ENCODE measurements around the gene ANKFY1. TPM values are rescaled to one million over a fixed set of nuclear protein-coding genes. Genes with fewer than 3 reads are reported as not detected.

The ANKFY1 gene
- 28.0 and 45.4 TPM in 2 replicates for total RNA-seq

DNA sequence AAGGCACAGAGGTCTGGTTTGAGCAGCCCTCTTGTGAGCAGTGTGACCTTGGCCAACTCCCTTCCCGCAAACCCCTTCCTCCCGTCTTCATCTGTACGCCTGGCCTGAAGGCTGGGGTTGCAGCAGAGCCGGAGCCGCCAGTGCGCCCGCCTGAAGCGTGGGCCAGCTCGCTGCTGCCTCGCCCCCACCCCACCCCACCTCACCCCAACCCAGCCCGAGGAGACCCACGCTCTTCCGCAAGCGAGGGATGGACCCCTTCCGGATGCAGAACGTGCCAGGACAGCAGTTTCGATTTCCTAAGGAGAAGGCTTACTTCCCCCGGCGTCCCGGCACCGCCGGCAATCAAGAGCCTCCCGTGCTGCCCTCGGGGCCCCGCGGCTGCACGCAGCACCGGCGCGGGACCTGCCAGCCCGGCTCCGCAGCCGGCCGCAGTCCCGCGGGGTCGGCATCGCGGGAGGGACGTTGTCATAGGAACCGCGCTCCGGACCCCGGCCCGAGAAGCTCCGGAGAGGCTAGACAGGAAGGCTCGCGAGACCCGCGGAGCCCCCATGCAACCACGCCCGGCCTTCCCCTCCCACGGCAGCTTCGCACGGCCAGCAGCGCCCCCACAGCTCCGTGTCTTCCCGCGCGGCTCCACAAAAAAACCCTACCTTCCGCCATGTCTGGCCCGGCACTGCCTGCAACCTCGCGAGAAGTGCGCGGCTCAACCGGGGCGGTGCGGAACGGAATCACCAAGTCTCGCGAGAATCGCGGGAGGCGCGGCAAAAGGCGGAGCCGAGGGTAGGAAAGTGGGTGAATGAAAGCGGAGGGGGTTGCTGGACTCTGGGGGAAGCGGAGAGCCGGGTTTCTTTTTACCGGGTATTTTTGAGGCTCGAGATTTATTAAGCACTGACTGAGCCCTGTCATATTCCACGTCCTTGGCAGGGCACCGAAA, at the start of gene ANKFY1:
Gene ANKFY1 (minus strand): TSS at position 698 of the 934 bp plus-strand sequence. CDS start 38 bp downstream, at position 660.
- DNase-seq (ENCODE audit: low read depth, low spot score): peak; percentile 69

DNA sequence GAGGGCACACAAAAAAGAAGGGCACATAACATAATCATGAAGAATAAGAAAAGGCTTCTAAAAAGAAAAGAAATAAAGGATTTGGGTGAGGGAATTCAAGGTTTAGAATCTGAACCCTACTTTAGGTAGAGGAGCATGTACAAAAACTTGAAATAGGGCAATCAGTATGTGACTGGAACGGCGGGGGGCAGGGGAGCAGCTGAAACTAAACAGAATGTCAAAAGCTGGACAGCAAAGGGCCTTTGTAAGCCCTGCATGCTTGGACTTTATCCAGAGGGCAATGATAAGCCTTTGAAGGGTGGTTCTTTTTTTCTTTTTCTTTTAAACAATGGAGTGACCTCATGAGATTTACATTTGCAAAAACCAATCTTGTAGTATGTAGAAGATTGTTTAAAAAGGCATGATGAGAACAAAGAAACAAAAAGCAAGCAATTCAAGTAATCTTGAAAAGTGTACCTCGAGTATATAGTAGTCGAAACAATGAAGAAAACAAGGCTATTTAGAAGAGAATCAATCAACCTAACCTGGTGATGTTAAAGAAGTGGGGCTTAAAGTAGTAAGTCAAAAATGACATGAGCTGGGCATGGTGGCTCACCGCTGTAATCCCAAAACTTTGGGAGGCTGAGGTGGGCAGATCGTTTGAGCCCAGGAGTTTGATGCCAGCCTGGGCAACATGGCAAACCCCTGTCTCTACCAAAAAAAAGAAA, 46.7 kb upstream of the ANKFY1 start:
- peak; percentile 55 for DNase-seq (ENCODE audit: low read depth, low spot score)

DNA sequence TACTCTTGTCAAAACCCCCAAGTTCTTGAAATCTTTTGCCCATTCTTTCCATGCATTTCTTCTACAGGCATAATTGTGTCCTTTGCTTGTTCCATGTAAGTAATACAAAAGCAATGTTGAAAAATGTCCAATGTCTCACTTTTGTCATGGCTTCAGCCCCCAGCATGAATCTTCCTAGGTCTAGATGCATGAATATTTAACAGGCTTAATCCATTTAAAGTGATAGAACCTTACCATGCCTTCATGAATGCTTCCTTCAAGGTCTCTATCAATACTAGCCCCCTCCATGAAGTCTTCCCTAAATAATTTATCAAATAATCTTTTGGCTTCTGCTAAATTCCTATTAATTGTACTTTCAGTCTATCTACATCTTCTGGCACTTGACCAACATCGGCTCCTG, 46.1 kb upstream of the ANKFY1 start:
- DNase-seq (ENCODE audit: low read depth, low spot score): no peak

- no peak for DNase-seq (ENCODE audit: low read depth, low spot score)
Observed at GRCh38 chr17:4307179-4307930, 43.6 kb upstream of the ANKFY1 start.

- no peak for DNase-seq (ENCODE audit: low read depth, low spot score)
Observed at GRCh38 chr17:4305224-4305623, 41.4 kb upstream of the ANKFY1 start.

DNA sequence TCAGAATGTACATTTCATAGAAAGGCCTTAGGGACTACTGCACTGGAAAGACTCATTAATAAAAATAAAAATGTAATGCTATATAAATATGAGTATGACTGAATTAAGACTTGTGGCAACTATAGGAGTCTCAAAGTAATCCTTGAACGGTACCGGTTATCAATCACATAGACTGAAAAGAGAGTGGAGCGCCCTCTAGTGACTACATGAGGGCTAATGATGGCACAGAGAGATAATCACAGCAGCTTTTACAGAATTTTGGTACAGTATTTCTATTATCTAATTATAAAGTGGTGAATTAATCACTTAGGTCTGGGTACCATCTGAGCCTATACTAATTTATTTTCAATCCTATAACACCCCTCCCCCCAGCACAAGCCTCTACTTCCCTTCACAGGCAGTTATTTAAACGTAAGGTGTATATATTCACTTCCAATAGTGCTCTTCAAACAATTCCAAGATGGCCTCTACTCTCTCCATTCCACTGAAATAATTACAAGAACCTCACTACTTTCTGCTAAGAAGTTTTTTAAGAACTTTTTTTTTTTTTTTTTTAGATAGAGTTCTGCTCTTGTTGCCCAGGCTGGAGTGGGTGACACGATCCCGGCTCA, 40.7 kb upstream of the ANKFY1 start:
- DNase-seq (ENCODE audit: low read depth, low spot score): peak; percentile 20

- DNase-seq (ENCODE audit: low read depth, low spot score): no peak
Observed at GRCh38 chr17:4301066-4301465, 37.3 kb upstream of the ANKFY1 start.

- DNase-seq (ENCODE audit: low read depth, low spot score): no peak
Observed at GRCh38 chr17:4297351-4297750, 33.6 kb upstream of the ANKFY1 start.

DNA sequence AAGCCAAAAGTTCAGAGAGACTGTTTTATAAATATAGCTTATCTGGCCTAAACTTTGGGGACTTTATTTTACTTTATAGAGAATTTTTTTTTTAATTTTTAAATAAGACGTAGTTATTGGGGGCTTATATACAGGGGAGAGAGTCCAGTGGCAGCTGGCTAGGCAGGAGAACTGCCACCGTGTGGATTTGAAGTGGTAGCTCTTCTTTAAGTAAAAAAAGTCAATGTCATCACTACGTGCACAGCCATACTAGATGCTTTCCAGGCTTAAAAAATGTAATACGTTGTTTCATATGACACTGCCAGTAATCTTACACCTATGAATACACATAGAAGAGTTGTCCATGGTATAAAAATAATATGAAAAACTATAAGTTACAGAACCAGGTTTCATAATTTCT, 31.9 kb upstream of the ANKFY1 start:
- no peak for DNase-seq (ENCODE audit: low read depth, low spot score)

GRCh38 chr17:4293572-4293971, 29.8 kb upstream of the ANKFY1 start:
- DNase-seq (ENCODE audit: low read depth, low spot score): no peak

DNA sequence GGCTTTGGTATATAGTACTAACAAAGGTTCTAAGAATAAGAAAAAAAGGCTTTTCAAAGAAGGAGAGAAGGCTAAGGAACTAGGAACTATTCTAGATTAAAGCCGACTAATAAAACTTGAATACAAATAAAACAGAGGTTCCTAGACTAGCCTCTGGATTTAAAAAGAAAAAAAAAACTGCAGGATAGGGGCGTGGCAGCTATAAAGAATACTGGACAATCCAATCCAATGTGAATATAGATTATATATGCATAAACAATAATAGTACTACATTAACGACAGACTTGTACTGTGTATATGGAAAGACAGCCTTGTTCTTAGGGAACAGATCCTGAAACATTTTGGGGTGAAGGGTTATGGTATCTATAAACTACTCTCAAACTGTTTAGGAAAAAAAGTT, 23.9 kb upstream of the ANKFY1 start:
- no peak for DNase-seq (ENCODE audit: low read depth, low spot score)

GRCh38 chr17:4276514-4276913, 12.7 kb upstream of the ANKFY1 start:
- no peak for DNase-seq (ENCODE audit: low read depth, low spot score)

DNA sequence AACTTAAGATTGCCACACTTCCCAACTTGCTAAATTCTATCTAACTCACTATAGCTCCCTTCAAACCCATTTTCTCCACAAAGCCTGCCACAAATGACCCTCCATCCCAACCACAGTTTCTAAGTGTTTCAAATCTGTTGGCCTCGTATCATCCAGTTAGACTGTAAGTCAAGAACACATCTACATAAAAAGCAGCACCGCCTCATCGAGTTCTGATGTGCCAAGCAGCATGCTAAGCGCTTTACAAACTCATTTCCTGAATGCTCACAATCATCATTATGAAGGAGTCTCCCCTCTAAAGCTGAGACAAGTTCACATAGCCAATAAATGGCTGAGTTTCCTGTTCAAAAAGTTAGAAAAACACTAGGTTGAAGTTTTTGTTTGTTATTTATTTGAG, 9.2 kb upstream of the ANKFY1 start:
- no peak for DNase-seq (ENCODE audit: low read depth, low spot score)

GRCh38 chr17:4272213-4272971, 8.6 kb upstream of the ANKFY1 start:
- DNase-seq (ENCODE audit: low read depth, low spot score): no peak

DNA sequence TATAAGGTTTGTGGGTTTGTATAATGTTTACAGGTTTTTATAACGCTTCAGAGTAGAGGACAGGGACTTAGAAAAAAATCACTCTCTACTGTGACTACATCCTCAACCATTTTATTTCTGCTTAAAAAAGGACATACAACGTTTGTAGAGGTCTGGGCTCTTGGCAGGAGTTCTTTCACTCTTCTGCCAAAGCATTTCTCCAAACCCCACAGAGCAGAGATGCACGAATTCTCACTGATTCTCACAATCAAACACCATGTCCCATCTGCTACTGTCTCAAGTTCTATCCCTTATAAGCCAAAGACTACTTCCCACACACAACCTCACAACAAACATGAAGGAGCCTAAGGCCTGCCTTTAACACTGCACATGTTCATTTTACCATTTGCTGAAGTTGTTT, 7.0 kb upstream of the ANKFY1 start:
- DNase-seq (ENCODE audit: low read depth, low spot score): no peak

DNA sequence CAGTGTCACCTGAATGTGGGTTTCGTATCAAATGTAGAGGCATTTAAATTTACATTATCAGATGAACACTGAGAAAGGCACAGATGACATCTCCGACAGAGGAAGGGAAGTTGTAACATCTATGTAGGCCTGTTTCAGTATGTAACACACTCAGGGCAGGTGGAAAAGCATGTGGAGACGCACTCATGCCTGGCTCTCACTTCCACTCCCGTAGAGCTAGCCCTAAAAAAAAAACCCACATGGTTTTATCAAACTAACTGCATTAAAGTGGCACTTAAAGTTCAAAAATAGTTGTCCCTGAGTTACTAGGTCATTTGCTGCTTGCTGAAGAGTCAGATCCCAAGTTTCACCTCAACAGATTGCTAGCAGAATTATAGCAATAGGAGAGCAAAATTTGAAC, 6.1 kb upstream of the ANKFY1 start:
- no peak for DNase-seq (ENCODE audit: low read depth, low spot score)

DNA sequence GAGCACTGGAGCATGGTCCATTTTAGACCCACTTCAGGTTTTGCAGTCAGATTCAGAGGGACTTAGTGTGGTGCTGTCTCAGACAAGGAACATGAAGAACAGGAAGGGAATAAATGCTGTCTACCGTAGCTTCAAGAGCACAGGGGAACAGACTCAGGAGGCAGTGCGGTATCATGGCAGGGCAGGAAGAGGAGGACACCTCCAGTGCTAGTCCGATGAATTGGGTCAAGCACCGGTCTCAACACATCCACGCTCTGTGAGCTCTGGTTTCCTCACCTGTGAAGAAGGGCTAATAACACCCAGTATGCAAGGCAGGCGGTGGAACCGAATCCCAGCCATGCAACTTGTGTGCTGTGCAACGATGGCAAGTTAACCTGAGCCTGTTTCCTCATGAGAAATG, 3.6 kb upstream of the ANKFY1 start:
- DNase-seq (ENCODE audit: low read depth, low spot score): no peak

- no peak for DNase-seq (ENCODE audit: low read depth, low spot score)
Observed at GRCh38 chr17:4266550-4266949, 2.8 kb upstream of the ANKFY1 start.

- DNase-seq (ENCODE audit: low read depth, low spot score): no peak
Observed at GRCh38 chr17:4262703-4263102, 1.1 kb downstream of the ANKFY1 start.

DNA sequence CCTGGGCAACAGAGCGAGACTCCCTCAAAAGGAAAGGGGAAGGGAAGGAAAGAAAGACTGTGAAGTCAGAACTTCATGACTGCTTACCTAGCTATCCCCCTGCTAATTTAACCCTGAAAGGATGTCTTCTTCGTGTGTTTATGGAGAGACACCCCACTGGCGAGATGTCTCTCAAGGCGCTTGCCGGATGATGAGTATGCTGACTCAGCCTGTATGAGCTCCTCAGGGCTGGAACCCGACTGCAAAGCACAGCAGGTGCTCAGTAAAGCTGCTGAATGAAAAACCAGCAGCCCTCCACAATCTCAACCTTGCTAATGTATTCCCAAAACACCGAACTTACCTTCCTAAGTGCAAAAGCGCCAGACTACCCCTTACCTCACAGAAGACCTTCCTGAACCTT, 2.3 kb downstream of the ANKFY1 start:
- DNase-seq (ENCODE audit: low read depth, low spot score): no peak

- DNase-seq (ENCODE audit: low read depth, low spot score): no peak
Observed at GRCh38 chr17:4258867-4259266, 4.9 kb downstream of the ANKFY1 start.

Data from pulmonary artery endothelial cell (primary cell).